H9 (cell line): ENCODE data around the gene BCLAF1. TPM values are rescaled to one million over a fixed set of nuclear protein-coding genes. Genes with fewer than 3 reads are reported as not detected.

Experiments used
- DNase-seq: peaks from one replicate; pipeline ENCODE4 v3.0.0-alpha.2; 2017
- H2AFZ ChIP-seq: one replicate; pipeline ENCODE4 v1.6.1; 2013; ENCODE audit warnings: mild to moderate bottlenecking, low read length, control low read depth, moderate library complexity
- H2AK5ac ChIP-seq: 2 replicates; pipeline ENCODE4 v1.6.1; 2013; ENCODE audit warnings: low read length, control low read depth, mixed read lengths; ENCODE audit not compliant: insufficient read length
- H2BK120ac ChIP-seq: one replicate; pipeline ENCODE4 v1.6.1; 2013; ENCODE audit warnings: low read depth, mild to moderate bottlenecking, low read length, control low read depth, inconsistent platforms; ENCODE audit not compliant: poor library complexity, severe bottlenecking
- H2BK12ac ChIP-seq: 2 replicates; pipeline ENCODE4 v1.6.1; 2013; ENCODE audit warnings: low read length, control low read depth, mixed read lengths, low read depth; ENCODE audit not compliant: insufficient read length
- H2BK15ac ChIP-seq: 2 replicates; pipeline ENCODE4 v1.6.1; 2013; ENCODE audit warnings: low read depth, low read length, control low read depth
- H2BK20ac ChIP-seq: one replicate; pipeline ENCODE4 v1.6.1; 2013; ENCODE audit warnings: low read depth, mild to moderate bottlenecking, low read length, control low read depth, inconsistent platforms; ENCODE audit not compliant: poor library complexity, severe bottlenecking
- H2BK5ac ChIP-seq: 2 replicates; pipeline ENCODE4 v1.6.1; 2013; ENCODE audit warnings: low read length, control low read depth, mixed read lengths; ENCODE audit not compliant: insufficient read length
- H3K14ac ChIP-seq: 2 replicates; pipeline ENCODE4 v1.6.1; 2013; ENCODE audit warnings: low read length, control low read depth; ENCODE audit not compliant: insufficient read depth
- H3K18ac ChIP-seq: 2 replicates; pipeline ENCODE4 v1.6.1; 2013; ENCODE audit warnings: low read depth, mild to moderate bottlenecking, mixed read lengths, low read length, control low read depth; ENCODE audit not compliant: insufficient read length
- H3K23ac ChIP-seq: 2 replicates; pipeline ENCODE4 v1.6.1; 2013; ENCODE audit warnings: low read length, control low read depth, mixed read lengths, low read depth; ENCODE audit not compliant: insufficient read length
- H3K23me2 ChIP-seq: 2 replicates; pipeline ENCODE4 v1.6.1; 2013; ENCODE audit warnings: low read depth, mild to moderate bottlenecking, mixed read lengths, low read length, control low read depth; ENCODE audit not compliant: insufficient read length, poor library complexity, severe bottlenecking
- H3K27ac ChIP-seq: 2 replicates; pipeline ENCODE4 v1.5.1; 2013; ENCODE audit warnings: low read length, control low read depth, mixed read lengths, low read depth; ENCODE audit not compliant: insufficient read length
- H3K27me3 ChIP-seq: 2 replicates; pipeline ENCODE4 v1.6.1; 2013; ENCODE audit warnings: low read length, control low read depth, inconsistent platforms; ENCODE audit not compliant: insufficient read depth
- H3K4ac ChIP-seq: 2 replicates; pipeline ENCODE4 v1.6.1; 2013; ENCODE audit warnings: low read depth, mild to moderate bottlenecking, control low read depth, inconsistent platforms, low read length, moderate library complexity
- H3K4me1 ChIP-seq: 2 replicates; pipeline ENCODE4 v1.6.1; 2013; ENCODE audit warnings: low read length, control low read depth, inconsistent platforms; ENCODE audit not compliant: insufficient read depth
- H3K4me2 ChIP-seq: 2 replicates; pipeline ENCODE4 v1.6.1; 2013; ENCODE audit warnings: low read length, control low read depth, mixed read lengths; ENCODE audit not compliant: insufficient read length, insufficient read depth
- H3K56ac ChIP-seq: 2 replicates; pipeline ENCODE4 v1.6.1; 2013; ENCODE audit warnings: low read depth, mild to moderate bottlenecking, mixed read lengths, low read length, control low read depth; ENCODE audit not compliant: insufficient read length
- H3K79me1 ChIP-seq: 2 replicates; pipeline ENCODE4 v1.6.1; 2013; ENCODE audit warnings: low read depth, mild to moderate bottlenecking, moderate library complexity, low read length, control low read depth, inconsistent platforms; ENCODE audit not compliant: insufficient read depth, poor library complexity, severe bottlenecking
- H3K79me2 ChIP-seq: 2 replicates; pipeline ENCODE4 v1.6.1; 2013; ENCODE audit warnings: low read length, control low read depth, inconsistent platforms; ENCODE audit not compliant: insufficient read depth
- H3K9ac ChIP-seq: 2 replicates; pipeline ENCODE4 v1.6.1; 2013; ENCODE audit warnings: low read length, control low read depth, mixed read lengths; ENCODE audit not compliant: insufficient read length; ENCODE audit errors: extremely low read depth
- H3K9me3 ChIP-seq: one replicate; pipeline ENCODE4 v1.6.1; 2013; ENCODE audit warnings: low read depth, low read length, inconsistent platforms; ENCODE audit not compliant: control insufficient read depth
- H3T11ph ChIP-seq: one replicate; pipeline ENCODE4 v1.6.1; 2013; ENCODE audit warnings: mild to moderate bottlenecking, low read length, control low read depth, inconsistent platforms
- H4K20me1 ChIP-seq: one replicate; pipeline ENCODE4 v1.6.1; 2013; ENCODE audit not compliant: control insufficient read depth, insufficient read length, insufficient read depth
- H4K5ac ChIP-seq: 2 replicates; pipeline ENCODE4 v1.6.1; 2013; ENCODE audit warnings: low read depth, mild to moderate bottlenecking, mixed read lengths, low read length, control low read depth; ENCODE audit not compliant: insufficient read length
- H4K8ac ChIP-seq: replicated peaks from 2 replicates; pipeline ENCODE4 v1.6.1; 2013; ENCODE audit warnings: low read length, control low read depth, mixed read lengths, low read depth; ENCODE audit not compliant: insufficient read length
- H4K91ac ChIP-seq: 2 replicates; pipeline ENCODE4 v1.6.1; 2013; ENCODE audit warnings: low read depth, mild to moderate bottlenecking, moderate library complexity, mixed read lengths, low read length, control low read depth; ENCODE audit not compliant: insufficient read length
- H3K27ac Mint-ChIP-seq, 3 experiments: 2 replicates in 2 of 3; 3 replicates in 1 of 3; pipeline ENCODE4 v1.8.0; 2020 to 2021; ENCODE audit warnings: mixed read lengths in 3 of 3, mild to moderate bottlenecking in 1 of 3, moderate library complexity in 1 of 3
- H3K27me3 Mint-ChIP-seq: 2 replicates; pipeline ENCODE4 v1.8.0; 2021; ENCODE audit warnings: low read depth, mild to moderate bottlenecking, moderate library complexity, mixed read lengths
- H3K36me3 Mint-ChIP-seq, 3 experiments: 2 replicates in 2 of 3; 3 replicates in 1 of 3; pipeline ENCODE4 v1.8.0; 2020 to 2021; ENCODE audit warnings: low read depth in 3 of 3, mixed read lengths in 3 of 3; ENCODE audit not compliant: insufficient read depth in 1 of 3
- H3K4me1 Mint-ChIP-seq, 2 experiments: 2 replicates each; pipeline ENCODE4 v1.8.0; 2020; ENCODE audit warnings: mixed read lengths in 2 of 2
- H3K4me3 Mint-ChIP-seq, 2 experiments: 2 replicates in 1 of 2; 3 replicates in 1 of 2; pipeline ENCODE4 v1.8.0; 2020 to 2021; ENCODE audit warnings: mild to moderate bottlenecking in 2 of 2, mixed read lengths in 2 of 2, moderate library complexity in 1 of 2
- H3K9me3 Mint-ChIP-seq, 2 experiments: 2 replicates in 1 of 2; 3 replicates in 1 of 2; pipeline ENCODE4 v1.8.0; 2020; ENCODE audit warnings: mild to moderate bottlenecking in 2 of 2, mixed read lengths in 2 of 2, moderate library complexity in 1 of 2
- CTCF ChIP-seq: fragments of 200-600 bp; sonication (generic); conservative IDR thresholded peaks from 3 replicates; pipeline ENCODE4 v1.8.0; 2021; ENCODE audit warnings: antibody characterized with exemption, mild to moderate bottlenecking
- WGBS: extraction: QIAGEN DNeasy Blood & Tissue Kit; methylation state at CpG from one replicate; pipeline ENCODE4 v1.1.7; 2013; ENCODE audit warnings: missing lambda C conversion rate, low lambda C conversion rate, mixed read lengths; ENCODE audit not compliant: insufficient read length; ENCODE audit errors: extremely low coverage; 5-methylcytosine and 5-hydroxymethylcytosine counted together
- total RNA-seq: library from RNA; stranded (reverse); gene quantifications from 2 replicates; pipeline ENCODE4 v1.2.1, GENCODE V29; 2021

Gene BCLAF1
- total RNA-seq, 1 experiment from 2014 or later = 257 TPM

GRCh38 chr6:136334465-136334846 is 44.8 kb upstream of the BCLAF1 start:
- H3K27ac Mint-ChIP-seq = no peak overlapping the region
- WGBS = no CpG with 5 or more reads among the region's 13 CpGs

More at GRCh38 chr6:136334465-136334846, 44.8 kb upstream of the BCLAF1 start:
- DNase-seq = no peak
- H3K23me2 ChIP-seq = no peaks in the 10 kb centered on the region
- H2AFZ ChIP-seq = no peak overlapping the region
- H3K4me2 ChIP-seq = no peak overlapping the region
- H2BK15ac ChIP-seq = no peak overlapping the region
- H3K4me1 Mint-ChIP-seq = peaks cover 6 to 10% of the 10 kb centered on the region in 2 experiments; a peak in 3 of 4 replicates
- no peak overlapping the region for H3K56ac ChIP-seq
- no peaks in the 10 kb centered on the region for H3K79me1 ChIP-seq
- no peaks in the 10 kb centered on the region for H3K27me3 Mint-ChIP-seq
- no peaks in the 10 kb centered on the region for H3K36me3 Mint-ChIP-seq
- H2BK120ac ChIP-seq = no peak overlapping the region
- no peak overlapping the region for H3K14ac ChIP-seq
- no peak overlapping the region for H3K4me3 Mint-ChIP-seq
- H3K9me3 Mint-ChIP-seq = no peaks in the 10 kb centered on the region
- H3K27me3 ChIP-seq = no peaks in the 10 kb centered on the region
- H3K18ac ChIP-seq = no peak overlapping the region
- no peaks in the 10 kb centered on the region for H3K4me1 ChIP-seq
- H4K5ac ChIP-seq = no peak overlapping the region
- no peak overlapping the region for H3K9ac ChIP-seq
- no peaks in the 10 kb centered on the region for H3K9me3 ChIP-seq
- H4K20me1 ChIP-seq = no peaks in the 10 kb centered on the region
- H3K79me2 ChIP-seq = no peaks in the 10 kb centered on the region
- H4K91ac ChIP-seq = no peak overlapping the region
- H3K27ac ChIP-seq = no peak overlapping the region
- no peak for TF ChIP-seq CTCF
- no peak overlapping the region for H3T11ph ChIP-seq
- no peak overlapping the region for H2BK12ac ChIP-seq
- no peak overlapping the region for H2BK20ac ChIP-seq
- H2BK5ac ChIP-seq = no peak overlapping the region
- no peak overlapping the region for H3K4ac ChIP-seq
- H3K23ac ChIP-seq = no peak overlapping the region
- H2AK5ac ChIP-seq = no peak overlapping the region
- H4K8ac ChIP-seq = no peak overlapping the region
